Adrenal gland (tissue), 12 donors: ENCODE measurements around the gene DPY19L3. TPM values are rescaled to one million over a fixed set of nuclear protein-coding genes. Genes with fewer than 3 reads are reported as not detected.
A peak's percentile ranks its signal among the peaks of the same experiment; 100 is the strongest.

Experiments
- DNase-seq, 7 donors: peaks; one replicate each; pipeline ENCODE4 v3.0.0-alpha.2; 2019 to 2020
- H3K27ac ChIP-seq, 5 donors: fragments of 200-600 bp; sonication (generic) in 4 of 5; 1 replicate in 3 of 5; 2 replicates in 2 of 5; pipeline versions ENCODE4 v1.5.1 to v1.8.0; 2016 to 2020; ENCODE audit warnings: mild to moderate bottlenecking in 1 of 5
- H3K27me3 ChIP-seq: fragments of 200-600 bp; 2 replicates; pipeline ENCODE4 v1.8.0; 2021
- H3K36me3 ChIP-seq, 2 donors: fragments of 200-600 bp; replicated peaks in 1 of 2; 1 replicate in 1 of 2; 2 replicates in 1 of 2; pipeline versions ENCODE4 v1.5.1 to v1.8.0; 2018 to 2022
- H3K4me1 ChIP-seq, 2 donors: fragments of 200-600 bp; replicated peaks in 1 of 2; 1 replicate in 1 of 2; 2 replicates in 1 of 2; pipeline versions ENCODE4 v1.5.1 to v1.8.0; 2018 to 2021
- H3K4me3 ChIP-seq, 4 donors: fragments of 200-600 bp; sonication (generic) in 3 of 4; one replicate each; pipeline ENCODE4 v1.5.1; 2016 to 2018
- H3K9me3 ChIP-seq, 3 donors: fragments of 200-600 bp; sonication (generic) in 1 of 3; replicated peaks in 1 of 3; 1 replicate in 2 of 3; 2 replicates in 1 of 3; pipeline versions ENCODE4 v1.5.1 to v1.8.0; 2016 to 2021
- CTCF ChIP-seq, 6 experiments: fragments of 450-650 bp in 4 of 6; fragments of 200-600 bp in 2 of 6; sonication (generic) in 1 of 6; IDR thresholded peaks; 1 replicate in 5 of 6; 2 replicates in 1 of 6; pipeline versions ENCODE4 v1.5.1 to v1.8.0; 2016 to 2021; ENCODE audit warnings: antibody characterized with exemption in 6 of 6, mild to moderate bottlenecking in 2 of 6, moderate library complexity in 1 of 6
- POLR2A ChIP-seq, 2 donors: fragments of 450-650 bp; IDR thresholded peaks; one replicate each; pipeline ENCODE4 v1.6.1; 2017; ENCODE audit warnings: antibody characterized with exemption in 2 of 2, mild to moderate bottlenecking in 2 of 2, moderate library complexity in 1 of 2
- WGBS, 4 donors: extraction: QIAGEN DNeasy Blood & Tissue Kit in 2 of 4; methylation state at CpG; one replicate each; pipeline versions ENCODE4 v1.1.5 to v1.1.7; 2013 to 2017; 5-methylcytosine and 5-hydroxymethylcytosine counted together
- intact Hi-C, 2 donors: fragments of 100-400 bp; cut with DNase I; formaldehyde crosslinking; loops; one replicate each; pipeline versions ENCODE4 v1.14.1 to v1.15.0; 2022 to 2023
- polyA plus RNA-seq, 3 donors: library from polyadenylated mRNA; stranded (reverse); fragments of 200-250 nt in 2 of 3; fragments of 350-450 nt in 1 of 3; fragmentation: Illumina TruSeq in 1 of 3; extraction: RNeasy Lipid Tissue Mini Kit (QIAGEN cat#74804) in 1 of 3; gene quantifications; one replicate each; pipeline ENCODE4 v1.2.3, GENCODE V29; 2013 to 2014
- total RNA-seq, 9 donors: library from RNA; depleted of rRNA in 4 of 9; stranded (reverse); fragments of >200 nt in 4 of 9; fragments of 120-200 nt in 1 of 9; fragmentation: NEBNext Ultra II Directional in 1 of 9; extraction: Animal tissue kit (Norgen Biotek cat#: 25700) in 1 of 9; gene quantifications; one replicate each; pipeline versions ENCODE4 v1.1.0 to v1.2.4, GENCODE V29; 2013 to 2023
- donor health status: healthy with polysubstance abuse.
- donor health status: Bipolar disorder and iron deficiency.
- donor health status: DM: yes; HTN: yes; CAD: no.
- donor health status: DM: no; HTN: no; CAD: no.
- donor health status: DM: no; HTN: no; CAD: no.
- donor health status: DM: yes; HTN: yes; CAD: no.

DPY19L3 gene
- total and polyA plus RNA-seq, 12 donors, result 5.4 to 31.0 (median 21.6) TPM

GRCh38 chr19:32460476-32460875, 54.9 kb downstream of the DPY19L3 start:
- no peak for DNase-seq
- intact Hi-C loops, result loop anchor here in 1 of 2 donors (10.0 kb wide), 1 partner anchor 104 kb away; no protein-coding TSS in a partner anchor
- no peak overlapping the region for H3K4me3 ChIP-seq
- H3K27me3 ChIP-seq, result no peaks in the 10 kb centered on the region
- peaks cover 0 to 4% of the 10 kb centered on the region in 2 donors for H3K4me1 ChIP-seq
- TF ChIP-seq POLR2A (IDR thresholded peaks at IDR 0.05), result no peak
- TF ChIP-seq CTCF (IDR thresholded peaks at IDR 0.05), result no peak
- peaks cover 0 to 5% of the 10 kb centered on the region in 2 donors for H3K36me3 ChIP-seq
- H3K27ac ChIP-seq, result no peak overlapping the region
- H3K9me3 ChIP-seq, result no peaks in the 10 kb centered on the region
- 93 to 97% (median 95%) methylated on average over 3 of the region's 3 CpGs for whole genome bisulfite sequencing, 4 donors

GRCh38 chr19:32464279-32464678, 58.7 kb downstream of the DPY19L3 start:
- H3K4me1 ChIP-seq, result no peaks in the 10 kb centered on the region
- no peak overlapping the region for H3K4me3 ChIP-seq
- intact Hi-C loops, result loop anchor here in 1 of 2 donors (10.0 kb wide), 1 partner anchor 101 kb away; no protein-coding TSS in a partner anchor
- H3K27me3 ChIP-seq, result no peaks in the 10 kb centered on the region
- TF ChIP-seq POLR2A (IDR thresholded peaks at IDR 0.05) (no peak), CTCF (IDR thresholded peaks at IDR 0.05) (peak in 5 of 6 experiments; percentile 18 to 55 (median 33))
- no peaks in the 10 kb centered on the region for H3K9me3 ChIP-seq
- no peak for DNase-seq
- no peak overlapping the region for H3K27ac ChIP-seq
- H3K36me3 ChIP-seq, result no peaks in the 10 kb centered on the region
- WGBS, 4 donors, result 66 to 74% (median 70%) methylated on average over 2 of the region's 2 CpGs

- Histone ChIP-seq H3K9me3 (no peaks in the 10 kb centered on the region), H3K27ac (no peak overlapping the region), H3K4me1 (no peaks in the 10 kb centered on the region), H3K4me3 (no peak overlapping the region), H3K36me3 (no peaks in the 10 kb centered on the region), H3K27me3 (no peaks in the 10 kb centered on the region)
- intact Hi-C loops, result loop anchor here in 1 of 2 donors (10.0 kb wide), 1 partner anchor 100 kb away; no protein-coding TSS in a partner anchor
- 72 to 93% (median 75%) methylated on average over 2 of the region's 2 CpGs for WGBS, 4 donors
- no peak for DNase-seq
- no peak for TF ChIP-seq CTCF (IDR thresholded peaks at IDR 0.05)
- no peak for TF ChIP-seq POLR2A (IDR thresholded peaks at IDR 0.05)
Measured at GRCh38 chr19:32465176-32465575, 59.6 kb downstream of the DPY19L3 start.

- no peaks in the 10 kb centered on the region for H3K36me3 ChIP-seq
- 90 to 99% (median 92%) methylated on average over 5 of the region's 5 CpGs for WGBS, 4 donors
- no peaks in the 10 kb centered on the region for H3K27me3 ChIP-seq
- H3K9me3 ChIP-seq, result no peaks in the 10 kb centered on the region
- DNase-seq, result no peak
- H3K4me3 ChIP-seq, result no peak overlapping the region
- H3K27ac ChIP-seq, result no peak overlapping the region
- peaks cover 0 to 6% of the 10 kb centered on the region in 2 donors for H3K4me1 ChIP-seq
- TF ChIP-seq CTCF (IDR thresholded peaks at IDR 0.05) (no peak), POLR2A (IDR thresholded peaks at IDR 0.05) (no peak)
- intact Hi-C loops, result loop anchor here in 1 of 2 donors (10.0 kb wide), 1 partner anchor 95 kb away; no protein-coding TSS in a partner anchor
Measured at GRCh38 chr19:32469795-32470194, 64.2 kb downstream of the DPY19L3 start.
